ENCODE measurements around the gene AP5B1. TPM values are rescaled to one million over a fixed set of nuclear protein-coding genes. Genes with fewer than 3 reads are reported as not detected.

Gene AP5B1
- total RNA-seq, 4 donors from 2014 or later, result 21.8 to 43.2 (median 25.3) TPM

DNA sequence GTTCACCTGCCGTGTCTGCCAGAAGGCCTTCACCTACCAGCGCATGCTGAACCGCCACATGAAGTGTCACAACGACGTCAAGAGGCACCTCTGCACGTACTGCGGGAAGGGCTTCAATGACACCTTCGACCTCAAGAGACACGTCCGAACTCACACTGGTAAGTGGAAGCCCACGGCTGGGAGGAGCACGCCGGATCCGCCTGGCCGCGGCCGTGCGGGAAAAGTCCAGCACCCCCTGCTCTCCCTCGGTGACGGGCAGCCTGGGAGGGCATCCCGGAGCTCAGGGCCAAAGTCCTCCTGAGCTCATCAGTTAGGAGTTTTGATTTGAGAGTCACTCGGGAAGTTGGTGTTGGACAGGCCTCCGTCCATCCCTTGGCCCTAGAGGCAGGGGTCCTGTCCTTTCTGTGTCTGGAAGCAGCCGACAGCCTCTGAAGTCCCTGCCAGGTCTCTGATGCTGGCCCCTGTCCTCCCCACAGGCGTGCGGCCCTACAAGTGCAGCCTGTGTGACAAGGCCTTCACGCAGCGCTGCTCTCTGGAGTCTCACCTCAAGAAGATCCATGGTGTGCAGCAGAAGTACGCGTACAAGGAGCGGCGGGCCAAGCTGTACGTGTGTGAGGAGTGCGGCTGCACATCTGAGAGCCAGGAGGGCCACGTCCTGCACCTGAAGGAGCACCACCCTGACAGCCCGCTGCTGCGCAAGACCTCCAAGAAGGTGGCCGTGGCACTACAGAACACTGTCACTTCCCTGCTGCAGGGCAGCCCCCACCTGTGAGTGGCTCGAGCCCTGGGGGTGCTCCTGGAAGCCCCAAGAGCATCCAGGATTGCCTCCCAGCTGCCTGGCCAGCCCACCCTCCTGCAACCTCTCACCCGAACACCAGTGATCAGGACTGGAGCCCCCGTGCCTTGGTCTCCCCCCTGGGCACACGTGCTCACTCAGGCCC lies 14.1 kb upstream of the AP5B1 start:
- TF ChIP-seq, protein P1, sequence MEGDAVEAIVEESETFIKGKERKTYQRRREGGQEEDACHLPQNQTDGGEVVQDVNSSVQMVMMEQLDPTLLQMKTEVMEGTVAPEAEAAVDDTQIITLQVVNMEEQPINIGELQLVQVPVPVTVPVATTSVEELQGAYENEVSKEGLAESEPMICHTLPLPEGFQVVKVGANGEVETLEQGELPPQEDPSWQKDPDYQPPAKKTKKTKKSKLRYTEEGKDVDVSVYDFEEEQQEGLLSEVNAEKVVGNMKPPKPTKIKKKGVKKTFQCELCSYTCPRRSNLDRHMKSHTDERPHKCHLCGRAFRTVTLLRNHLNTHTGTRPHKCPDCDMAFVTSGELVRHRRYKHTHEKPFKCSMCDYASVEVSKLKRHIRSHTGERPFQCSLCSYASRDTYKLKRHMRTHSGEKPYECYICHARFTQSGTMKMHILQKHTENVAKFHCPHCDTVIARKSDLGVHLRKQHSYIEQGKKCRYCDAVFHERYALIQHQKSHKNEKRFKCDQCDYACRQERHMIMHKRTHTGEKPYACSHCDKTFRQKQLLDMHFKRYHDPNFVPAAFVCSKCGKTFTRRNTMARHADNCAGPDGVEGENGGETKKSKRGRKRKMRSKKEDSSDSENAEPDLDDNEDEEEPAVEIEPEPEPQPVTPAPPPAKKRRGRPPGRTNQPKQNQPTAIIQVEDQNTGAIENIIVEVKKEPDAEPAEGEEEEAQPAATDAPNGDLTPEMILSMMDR (IDR thresholded peaks at IDR 0.05), result no peak
- TF ChIP-seq POLR2A (IDR thresholded peaks at IDR 0.05), result no peak
- DNase-seq, result peak; percentile 65 to 75
- H3K27me3 ChIP-seq, result no peaks in the 10 kb centered on the region
- intact Hi-C loops (cut with DNase I), result no loop called here
- H3K4me3 ChIP-seq (replicated peaks in 1 of 3), result no peak overlapping the region
- no peak overlapping the region for H3K27ac ChIP-seq
- 61 to 71% methylated on average over 23 to 28 of the region's 42 CpGs for WGBS, 2 donors
- H3K4me1 ChIP-seq, result peaks cover 11 to 15% of the 10 kb centered on the region in 2 donors
- H3K36me3 ChIP-seq, result peaks cover 0 to 10% of the 10 kb centered on the region in 2 donors
- H3K9me3 ChIP-seq, result no peaks in the 10 kb centered on the region

DNA sequence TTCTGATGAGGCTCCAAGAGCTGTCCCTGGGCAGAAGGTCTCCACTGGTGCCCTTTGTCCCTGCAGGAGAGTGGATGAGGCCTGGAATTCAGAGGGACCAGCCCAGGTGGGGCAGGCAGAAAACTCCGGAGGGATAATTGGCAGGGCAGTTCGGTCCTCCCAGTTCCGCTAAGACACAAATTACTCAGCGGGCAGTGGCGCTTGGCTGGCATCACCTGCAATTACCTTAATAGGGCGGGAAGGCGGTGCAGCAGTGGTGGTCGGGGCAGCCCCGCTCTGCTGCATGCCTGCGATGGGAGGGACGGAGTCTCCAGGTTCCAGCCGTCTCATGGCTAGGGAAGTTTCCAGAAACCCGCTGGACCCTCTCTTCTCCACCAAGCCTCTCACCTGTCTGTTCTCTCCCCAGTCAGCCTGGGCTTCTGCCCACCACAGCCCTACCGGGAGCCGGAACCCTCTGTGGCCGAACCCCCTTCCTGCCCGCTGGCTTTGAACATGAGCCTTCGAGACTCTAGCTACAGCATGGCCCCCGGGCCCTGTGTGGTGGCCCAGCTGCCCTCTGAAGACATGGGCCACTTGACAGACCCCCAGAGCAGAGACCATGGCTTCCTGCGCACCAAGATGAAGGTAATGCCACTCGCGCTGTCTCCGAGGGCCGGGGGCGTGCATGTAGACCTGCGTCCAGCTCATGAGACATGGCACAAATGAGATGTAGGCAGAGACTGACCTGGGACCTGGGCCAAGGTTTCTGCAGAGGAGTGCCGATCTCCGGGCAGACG lies 13.0 kb upstream of the AP5B1 start:
- DNase-seq, result peak in 1 of 2 donors; percentile 46
- H3K36me3 ChIP-seq, result peaks cover 0 to 10% of the 10 kb centered on the region in 2 donors
- 90% methylated on average over 24 to 27 of the region's 29 CpGs for WGBS, 2 donors
- H3K27me3 ChIP-seq, result no peaks in the 10 kb centered on the region
- intact Hi-C loops (cut with DNase I), result no loop called here
- H3K9me3 ChIP-seq, result no peaks in the 10 kb centered on the region
- no peak for TF ChIP-seq POLR2A (IDR thresholded peaks at IDR 0.05)
- TF ChIP-seq, protein P1 (IDR thresholded peaks at IDR 0.05), result no peak
- peak overlapping the region in 1 of 3 donors; percentile 44 for H3K27ac ChIP-seq
- H3K4me3 ChIP-seq (replicated peaks in 1 of 3), result no peak overlapping the region
- H3K4me1 ChIP-seq, result peaks cover 18 to 25% of the 10 kb centered on the region in 2 donors

DNA sequence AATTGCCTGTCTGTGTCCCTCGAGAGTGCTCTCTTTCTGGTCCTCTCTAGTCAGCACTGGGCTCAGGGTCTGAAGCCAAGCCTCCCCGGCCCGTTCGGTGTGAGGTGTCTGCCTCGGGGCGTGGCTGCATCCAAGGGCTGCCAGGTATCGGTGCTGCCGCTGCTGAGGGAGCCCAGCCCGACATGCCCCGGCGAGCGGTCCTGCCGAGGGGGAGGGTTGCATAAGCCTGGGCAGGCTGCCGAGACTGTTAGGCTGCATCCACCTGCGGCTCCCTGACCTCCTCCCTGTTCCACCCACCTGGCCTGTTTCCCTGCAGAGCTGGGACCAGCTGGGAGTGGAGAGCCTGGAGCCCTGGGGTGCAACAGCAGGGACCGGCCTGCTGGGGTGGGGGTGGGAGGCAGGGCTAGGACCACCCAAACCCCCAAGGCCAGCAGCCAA lies 12.4 kb upstream of the AP5B1 start:
- DNase-seq, result peak; percentile 98
- Histone ChIP-seq H3K4me1 (peaks cover 25 to 32% of the 10 kb centered on the region in 2 donors), H3K9me3 (no peaks in the 10 kb centered on the region), H3K27me3 (no peaks in the 10 kb centered on the region), H3K4me3 (replicated peaks in 1 of 3) (no peak overlapping the region), H3K36me3 (peaks cover 0 to 10% of the 10 kb centered on the region in 2 donors), H3K27ac (peak overlapping the region in 1 of 3 donors; percentile 44)
- TF ChIP-seq, protein P1 (IDR thresholded peaks at IDR 0.05), result no peak
- TF ChIP-seq POLR2A (IDR thresholded peaks at IDR 0.05), result no peak
- WGBS, 2 donors, result 42% methylated on average over 9 to 15 of the region's 16 CpGs
- intact Hi-C loops (cut with DNase I), result no loop called here

DNA sequence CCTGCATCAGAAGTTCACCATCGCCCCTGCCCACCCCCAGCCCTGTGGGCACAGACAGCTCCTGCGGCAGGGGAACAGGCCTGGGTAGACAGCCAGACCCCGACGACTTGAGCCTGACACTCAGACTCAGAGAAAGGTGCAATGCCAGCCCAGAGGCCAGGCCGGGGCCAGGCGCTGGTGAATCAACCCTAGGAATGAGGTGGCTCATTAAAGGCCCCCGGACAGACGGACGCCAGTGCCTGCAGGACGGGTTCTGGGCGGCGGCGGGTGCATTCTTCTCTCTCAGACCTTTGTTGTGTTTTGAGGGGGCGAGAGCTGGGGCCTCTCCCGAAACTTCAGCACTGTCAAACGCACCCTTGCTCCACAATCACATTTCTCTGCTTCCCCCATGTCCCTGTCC lies 11.7 kb upstream of the AP5B1 start:
- no peak for DNase-seq
- Histone ChIP-seq H3K36me3 (peaks cover 0 to 10% of the 10 kb centered on the region in 2 donors), H3K27ac (peak overlapping the region in 2 of 3 donors; percentile 44 to 50), H3K27me3 (no peaks in the 10 kb centered on the region), H3K9me3 (no peaks in the 10 kb centered on the region), H3K4me1 (peaks cover 29 to 38% of the 10 kb centered on the region in 2 donors), H3K4me3 (replicated peaks in 1 of 3) (no peak overlapping the region)
- intact Hi-C loops (cut with DNase I), result no loop called here
- TF ChIP-seq POLR2A (IDR thresholded peaks at IDR 0.05), result no peak
- TF ChIP-seq, protein P1 (IDR thresholded peaks at IDR 0.05), result no peak
- WGBS, 2 donors, result 87 to 97% methylated on average over 16 of the region's 16 CpGs

Data from thyroid gland (tissue), 4 donors.